ENCODE results near the gene PLCB2.

Gene PLCB2

DNA sequence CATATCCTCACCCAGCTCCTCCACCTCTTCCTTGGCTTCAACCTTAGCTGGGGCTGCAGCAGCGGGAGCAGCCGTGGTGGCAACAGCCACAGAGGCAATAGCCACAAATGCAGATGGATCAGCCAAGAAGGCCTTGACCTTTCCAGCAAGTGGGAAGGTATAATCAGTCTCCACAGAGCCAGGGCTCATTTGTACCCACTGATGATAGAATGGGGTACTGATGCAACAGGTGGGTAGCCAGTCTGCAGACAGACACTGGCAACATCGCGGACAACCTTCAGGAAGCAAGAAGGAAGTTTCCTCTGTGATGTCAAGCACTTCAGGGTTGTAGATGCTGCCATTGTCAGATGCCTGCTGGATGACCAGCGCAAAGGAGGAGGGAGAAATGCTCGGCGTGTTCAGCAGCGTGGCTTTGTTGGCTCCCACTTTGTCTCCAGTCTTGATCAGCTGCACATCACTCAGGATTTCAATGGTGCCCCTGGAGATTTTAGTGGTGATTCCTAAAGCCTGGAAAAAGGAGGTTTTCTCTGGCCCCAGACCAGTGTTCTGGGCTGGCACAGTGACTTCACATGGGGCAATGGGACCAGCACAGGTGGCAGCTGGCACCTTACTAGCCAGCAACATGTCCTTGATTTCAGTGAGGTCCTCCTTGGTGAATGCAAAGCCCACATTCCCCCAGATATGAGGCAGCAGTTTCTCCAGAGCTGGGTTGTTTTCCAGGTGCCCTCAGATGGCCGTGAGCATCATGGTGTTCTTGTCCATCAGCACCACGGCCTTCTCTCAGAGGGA lies 4.8 kb upstream of the PLCB2 start:
- no peak overlapping the region for H3K27ac ChIP-seq (ENCODE audit: low read depth, low read length, severe bottlenecking)
- WGBS, 2 experiments (ENCODE audit: insufficient coverage in 2 of 2) = 88 to 91% methylated on average over 10 of the region's 10 CpGs
- H3K4me3 ChIP-seq (ENCODE audit: extremely low read depth, insufficient read depth, low read length, poor library complexity, severe bottlenecking) = no peak overlapping the region
- H3K9me3 ChIP-seq (ENCODE audit: control insufficient read depth, low read length) = no peaks in the 10 kb centered on the region
- peaks cover 38% of the 10 kb centered on the region for H3K4me1 ChIP-seq (ENCODE audit: control insufficient read depth, insufficient read depth, low read length, poor library complexity, severe bottlenecking)
- H3K36me3 ChIP-seq (ENCODE audit: control insufficient read depth, insufficient read depth, low read length) = no peaks in the 10 kb centered on the region

DNA sequence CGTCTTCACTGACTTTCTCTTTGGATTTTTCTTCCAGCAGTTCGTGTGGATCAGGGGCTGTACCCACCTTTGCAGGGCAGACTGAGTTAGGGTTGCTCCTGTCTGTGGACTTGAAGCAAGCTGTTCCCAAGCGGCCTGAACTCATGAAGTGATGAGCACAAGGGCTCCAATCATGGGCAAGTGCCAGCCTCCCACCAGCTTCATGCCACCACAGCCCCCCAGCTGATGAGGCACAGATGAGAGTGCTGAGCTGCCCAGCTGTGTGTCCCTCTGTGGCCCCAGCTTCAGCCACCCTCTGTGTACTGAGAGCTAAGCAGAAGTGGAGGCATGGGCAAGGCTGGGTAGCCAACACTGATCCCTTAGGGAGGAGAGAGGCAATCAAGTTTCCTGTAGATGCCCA lies 3.3 kb upstream of the PLCB2 start:
- Histone ChIP-seq H3K27ac (ENCODE audit: low read depth, low read length, severe bottlenecking) (no peak overlapping the region), H3K4me3 (ENCODE audit: extremely low read depth, insufficient read depth, low read length, poor library complexity, severe bottlenecking) (no peak overlapping the region), H3K36me3 (ENCODE audit: control insufficient read depth, insufficient read depth, low read length) (no peaks in the 10 kb centered on the region), H3K4me1 (ENCODE audit: control insufficient read depth, insufficient read depth, low read length, poor library complexity, severe bottlenecking) (peaks cover 50% of the 10 kb centered on the region), H3K9me3 (ENCODE audit: control insufficient read depth, low read length) (no peaks in the 10 kb centered on the region)
- WGBS, 2 experiments (ENCODE audit: insufficient coverage in 2 of 2) = 49 to 65% methylated on average over 2 to 3 of the region's 3 CpGs

DNA sequence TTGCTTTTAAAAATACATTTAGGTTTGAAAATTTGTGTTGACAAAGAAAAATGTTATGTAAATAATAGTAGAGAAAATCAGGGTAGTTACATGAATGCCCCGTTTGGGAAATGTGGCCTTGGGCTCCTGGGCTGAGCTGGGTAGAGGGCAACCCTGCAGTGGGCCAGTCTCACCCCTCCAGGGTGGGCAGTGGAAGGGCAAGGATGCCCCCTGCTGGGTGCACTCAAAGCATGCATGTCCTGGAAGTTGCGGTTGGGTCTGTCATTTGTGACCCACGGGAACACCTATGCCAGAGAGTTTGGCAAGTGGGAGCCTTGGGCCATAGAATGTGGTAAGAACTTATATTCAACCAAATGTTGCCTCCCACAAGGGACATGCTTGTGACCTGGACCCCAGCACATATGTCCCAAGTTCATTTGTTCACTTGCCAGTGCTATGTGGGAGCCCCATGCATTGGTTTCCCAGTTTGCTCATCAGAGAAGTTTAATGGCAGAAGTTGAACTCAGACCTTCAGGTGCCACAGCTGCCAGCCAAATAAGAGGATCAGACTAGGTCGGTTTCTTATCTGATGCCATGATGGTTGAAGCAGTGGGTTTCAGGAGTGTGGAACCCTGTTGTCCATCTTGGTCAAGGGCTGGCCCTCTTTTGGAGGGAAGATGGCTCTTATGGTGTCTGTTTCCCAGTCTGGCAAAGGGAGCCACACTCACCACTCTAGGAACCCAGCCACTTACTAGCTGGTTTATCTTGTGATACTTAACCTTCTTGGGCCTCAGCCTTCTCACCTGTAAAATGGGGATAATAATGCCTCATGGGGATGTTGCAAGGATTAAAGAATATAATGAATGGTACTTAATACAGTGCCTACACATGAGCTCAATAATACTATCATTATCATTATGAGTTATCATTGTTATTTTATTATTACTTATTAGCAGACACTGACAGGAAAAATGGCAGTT lies 2.5 kb upstream of the PLCB2 start:
- Histone ChIP-seq H3K9me3 (ENCODE audit: control insufficient read depth, low read length) (no peaks in the 10 kb centered on the region), H3K36me3 (ENCODE audit: control insufficient read depth, insufficient read depth, low read length) (no peaks in the 10 kb centered on the region), H3K27ac (ENCODE audit: low read depth, low read length, severe bottlenecking) (no peak overlapping the region), H3K4me1 (ENCODE audit: control insufficient read depth, insufficient read depth, low read length, poor library complexity, severe bottlenecking) (peaks cover 48% of the 10 kb centered on the region), H3K4me3 (ENCODE audit: extremely low read depth, insufficient read depth, low read length, poor library complexity, severe bottlenecking) (no peak overlapping the region)
- WGBS, 2 experiments (ENCODE audit: insufficient coverage in 2 of 2) = 18 to 27% methylated on average over 2 to 4 of the region's 4 CpGs

DNA sequence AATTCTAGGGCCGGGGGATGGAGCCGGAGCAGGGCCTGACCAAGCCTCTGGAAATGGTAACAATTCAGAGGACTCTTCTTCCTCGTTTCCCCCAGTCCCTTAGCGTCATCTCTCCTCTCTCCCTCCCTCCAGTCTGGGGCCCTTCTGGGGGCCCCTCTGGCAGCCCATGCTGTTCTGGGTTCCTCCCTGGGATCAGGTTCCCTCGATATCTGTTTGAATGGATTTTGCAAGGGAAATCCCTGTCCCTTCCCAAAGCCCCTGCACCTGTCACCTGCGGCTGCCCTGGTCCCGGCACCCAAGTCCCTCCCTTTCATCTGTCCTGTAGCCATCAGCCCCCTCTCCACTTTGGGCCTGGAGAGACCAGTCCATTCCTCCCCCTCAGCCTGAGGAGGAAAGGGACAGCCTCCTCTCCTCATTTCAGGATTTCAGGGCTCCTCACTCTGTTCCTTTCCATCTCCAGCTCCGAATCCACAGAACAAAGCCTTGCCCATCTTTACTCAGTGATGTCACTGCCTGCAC lies 1.7 kb upstream of the PLCB2 start:
- no peaks in the 10 kb centered on the region for H3K36me3 ChIP-seq (ENCODE audit: control insufficient read depth, insufficient read depth, low read length)
- no peak overlapping the region for H3K4me3 ChIP-seq (ENCODE audit: extremely low read depth, insufficient read depth, low read length, poor library complexity, severe bottlenecking)
- H3K27ac ChIP-seq (ENCODE audit: low read depth, low read length, severe bottlenecking) = no peak overlapping the region
- peaks cover 40% of the 10 kb centered on the region for H3K4me1 ChIP-seq (ENCODE audit: control insufficient read depth, insufficient read depth, low read length, poor library complexity, severe bottlenecking)
- H3K9me3 ChIP-seq (ENCODE audit: control insufficient read depth, low read length) = no peaks in the 10 kb centered on the region
- 68 to 79% methylated on average over 5 to 6 of the region's 8 CpGs for WGBS, 2 experiments (ENCODE audit: insufficient coverage in 2 of 2)

DNA sequence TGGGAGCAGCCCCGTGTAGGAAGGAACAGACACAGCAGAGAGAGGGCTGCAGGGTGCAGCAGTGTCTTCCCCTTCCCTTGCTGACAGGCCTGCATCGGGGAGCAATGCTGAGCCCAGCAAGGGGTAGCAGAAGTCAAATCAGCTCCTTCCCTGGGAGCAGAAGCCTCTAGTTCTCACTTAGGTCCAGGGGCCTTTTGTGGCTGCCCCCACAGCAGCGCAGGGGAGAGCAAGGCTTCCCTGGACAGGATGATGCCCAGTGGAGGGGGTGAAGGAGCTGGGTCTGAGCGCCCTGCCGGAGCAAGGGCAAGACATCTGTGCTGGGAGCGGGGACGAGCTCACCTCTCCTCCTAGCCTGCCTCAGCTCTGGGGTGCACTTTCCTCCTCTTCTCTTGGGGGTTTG lies 827 bp downstream of the PLCB2 start:
- Histone ChIP-seq H3K9me3 (ENCODE audit: control insufficient read depth, low read length) (no peaks in the 10 kb centered on the region), H3K27ac (ENCODE audit: low read depth, low read length, severe bottlenecking) (peak overlapping the region; percentile 23), H3K4me1 (ENCODE audit: control insufficient read depth, insufficient read depth, low read length, poor library complexity, severe bottlenecking) (peaks cover 42% of the 10 kb centered on the region), H3K36me3 (ENCODE audit: control insufficient read depth, insufficient read depth, low read length) (peaks cover 6% of the 10 kb centered on the region), H3K4me3 (ENCODE audit: extremely low read depth, insufficient read depth, low read length, poor library complexity, severe bottlenecking) (peak overlapping the region; percentile 21)
- 42 to 50% methylated on average over 2 to 3 of the region's 7 CpGs for WGBS, 2 experiments (ENCODE audit: insufficient coverage in 2 of 2)

DNA sequence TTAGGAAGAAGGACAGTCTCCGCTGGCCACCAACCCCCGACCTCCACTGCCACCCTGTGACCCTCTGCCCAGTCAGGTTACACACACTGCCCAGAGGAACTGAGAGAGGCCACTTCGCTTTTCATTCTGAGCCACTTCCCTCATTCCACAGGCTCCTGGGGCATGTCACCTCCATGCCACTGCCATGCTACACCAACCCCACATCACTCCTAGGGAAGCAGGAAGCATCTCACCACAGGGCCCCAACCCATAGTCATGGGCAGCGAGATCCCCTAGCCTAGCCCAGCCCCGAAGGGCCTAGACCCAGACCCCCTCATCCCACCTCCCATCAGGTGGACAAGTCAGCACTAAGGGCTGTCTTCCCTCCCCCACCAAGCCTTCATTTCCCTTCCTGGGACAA lies 1.4 kb downstream of the PLCB2 start:
- Histone ChIP-seq H3K36me3 (ENCODE audit: control insufficient read depth, insufficient read depth, low read length) (peaks cover 6% of the 10 kb centered on the region), H3K4me1 (ENCODE audit: control insufficient read depth, insufficient read depth, low read length, poor library complexity, severe bottlenecking) (peaks cover 45% of the 10 kb centered on the region), H3K9me3 (ENCODE audit: control insufficient read depth, low read length) (no peaks in the 10 kb centered on the region), H3K27ac (ENCODE audit: low read depth, low read length, severe bottlenecking) (no peak overlapping the region), H3K4me3 (ENCODE audit: extremely low read depth, insufficient read depth, low read length, poor library complexity, severe bottlenecking) (no peak overlapping the region)
- WGBS, 2 experiments (ENCODE audit: insufficient coverage in 2 of 2) = 86 to 96% methylated on average over 2 to 5 of the region's 5 CpGs

DNA sequence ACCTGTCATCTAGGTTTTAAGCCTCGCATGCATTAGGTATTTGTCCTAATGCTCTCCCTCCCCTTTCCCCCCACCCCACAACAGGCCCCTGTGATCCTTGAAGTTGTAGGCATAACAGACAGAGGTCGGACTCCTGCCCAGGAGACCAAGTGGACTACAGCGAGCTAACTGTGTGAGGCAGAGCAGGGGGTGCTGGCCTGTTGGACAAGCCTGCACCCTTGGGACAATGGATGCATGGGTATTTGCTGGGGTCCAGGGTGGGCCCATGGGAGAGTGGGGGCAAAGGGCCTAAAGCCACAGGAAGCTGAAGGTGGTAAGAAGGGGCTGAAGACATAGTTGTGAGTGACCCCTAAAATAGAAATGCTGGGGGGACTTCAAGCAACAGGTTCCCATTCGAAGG lies 2.5 kb downstream of the PLCB2 start:
- peaks cover 49% of the 10 kb centered on the region for H3K4me1 ChIP-seq (ENCODE audit: control insufficient read depth, insufficient read depth, low read length, poor library complexity, severe bottlenecking)
- WGBS, 2 experiments (ENCODE audit: insufficient coverage in 2 of 2) = 92 to 100% methylated on average over 3 to 4 of the region's 4 CpGs
- H3K36me3 ChIP-seq (ENCODE audit: control insufficient read depth, insufficient read depth, low read length) = peaks cover 10% of the 10 kb centered on the region
- no peak overlapping the region for H3K27ac ChIP-seq (ENCODE audit: low read depth, low read length, severe bottlenecking)
- H3K9me3 ChIP-seq (ENCODE audit: control insufficient read depth, low read length) = peaks cover 4% of the 10 kb centered on the region
- no peak overlapping the region for H3K4me3 ChIP-seq (ENCODE audit: extremely low read depth, insufficient read depth, low read length, poor library complexity, severe bottlenecking)

DNA sequence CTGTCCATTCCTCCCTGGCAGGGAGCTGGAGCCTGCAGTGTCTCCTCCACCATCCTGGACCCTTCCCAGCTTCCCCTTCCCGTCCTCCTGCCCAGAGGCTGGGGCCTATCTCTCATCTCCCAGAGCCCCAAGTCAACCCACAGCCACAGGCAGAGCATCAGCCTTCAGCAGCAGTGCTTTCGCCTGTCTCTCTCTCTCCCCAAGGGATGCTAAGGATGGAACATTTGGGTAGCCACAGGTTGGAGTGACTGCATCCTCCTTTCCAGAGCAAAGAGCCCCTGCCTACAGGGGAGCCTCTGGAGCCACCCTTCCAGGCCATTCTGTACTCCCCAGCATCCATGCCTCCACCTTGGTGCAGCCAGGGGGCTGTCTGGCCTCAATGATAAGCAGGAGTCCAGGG lies 4.2 kb downstream of the PLCB2 start:
- 92 to 100% methylated on average over 2 of the region's 2 CpGs for WGBS, 2 experiments (ENCODE audit: insufficient coverage in 2 of 2)
- Histone ChIP-seq H3K4me1 (ENCODE audit: control insufficient read depth, insufficient read depth, low read length, poor library complexity, severe bottlenecking) (peaks cover 33% of the 10 kb centered on the region), H3K4me3 (ENCODE audit: extremely low read depth, insufficient read depth, low read length, poor library complexity, severe bottlenecking) (no peak overlapping the region), H3K27ac (ENCODE audit: low read depth, low read length, severe bottlenecking) (no peak overlapping the region), H3K9me3 (ENCODE audit: control insufficient read depth, low read length) (peaks cover 11% of the 10 kb centered on the region), H3K36me3 (ENCODE audit: control insufficient read depth, insufficient read depth, low read length) (peaks cover 12% of the 10 kb centered on the region)

DNA sequence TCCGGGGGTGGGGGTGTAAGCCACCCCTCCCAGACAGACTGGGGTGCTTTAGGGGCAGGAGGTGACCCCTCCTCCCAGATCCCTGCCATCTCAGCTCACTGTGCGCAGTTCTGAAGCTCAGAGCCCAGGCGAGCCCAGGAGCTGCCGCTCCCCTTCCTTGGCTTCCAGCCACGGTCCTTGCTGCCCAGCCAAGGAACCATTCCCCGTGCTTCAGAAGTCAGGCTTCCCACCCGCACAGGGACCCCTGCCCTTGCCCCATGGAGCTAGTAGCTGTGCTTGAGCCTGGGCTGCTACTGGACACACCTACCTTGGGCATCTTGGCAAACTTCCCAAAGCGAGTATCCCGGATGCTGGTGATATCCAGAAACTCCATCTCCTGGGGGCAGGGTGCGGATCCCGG lies 4.8 kb downstream of the PLCB2 start:
- Histone ChIP-seq H3K9me3 (ENCODE audit: control insufficient read depth, low read length) (peaks cover 11% of the 10 kb centered on the region), H3K27ac (ENCODE audit: low read depth, low read length, severe bottlenecking) (no peak overlapping the region), H3K4me1 (ENCODE audit: control insufficient read depth, insufficient read depth, low read length, poor library complexity, severe bottlenecking) (peaks cover 27% of the 10 kb centered on the region), H3K36me3 (ENCODE audit: control insufficient read depth, insufficient read depth, low read length) (peaks cover 18% of the 10 kb centered on the region), H3K4me3 (ENCODE audit: extremely low read depth, insufficient read depth, low read length, poor library complexity, severe bottlenecking) (no peak overlapping the region)
- WGBS, 2 experiments (ENCODE audit: insufficient coverage in 2 of 2) = 97 to 99% methylated on average over 9 of the region's 11 CpGs

DNA sequence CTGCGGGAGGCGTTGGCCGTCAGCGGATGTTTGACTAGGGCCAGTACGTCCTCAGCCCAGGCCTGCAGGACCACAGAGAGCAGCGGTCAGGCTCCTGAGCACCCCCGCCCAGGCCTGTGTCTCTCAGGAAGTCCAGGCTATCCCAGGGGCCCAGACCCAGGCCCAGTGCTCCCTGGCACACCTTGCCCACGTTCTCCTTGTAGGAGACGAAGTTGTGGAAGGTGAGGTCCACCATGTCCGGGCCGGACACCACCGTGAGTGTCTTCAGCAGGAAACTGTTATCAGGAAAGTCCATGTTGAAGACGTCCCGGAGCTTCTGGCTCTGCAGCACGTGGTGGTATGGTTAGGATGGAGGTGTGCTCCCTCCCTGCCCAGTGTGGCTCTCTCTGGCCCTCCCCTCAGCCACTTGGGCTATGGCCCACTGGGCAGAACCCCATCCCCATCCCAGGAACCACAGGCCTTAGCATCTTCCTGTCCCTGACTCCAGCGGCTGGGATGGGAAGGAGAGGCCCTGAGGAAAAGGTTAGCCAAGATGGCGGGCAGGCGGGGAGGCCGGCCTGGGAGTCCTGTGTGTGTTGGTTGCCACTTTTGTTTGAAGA lies 5.3 kb downstream of the PLCB2 start:
- peaks cover 19% of the 10 kb centered on the region for H3K36me3 ChIP-seq (ENCODE audit: control insufficient read depth, insufficient read depth, low read length)
- H3K4me1 ChIP-seq (ENCODE audit: control insufficient read depth, insufficient read depth, low read length, poor library complexity, severe bottlenecking) = peaks cover 23% of the 10 kb centered on the region
- WGBS, 2 experiments (ENCODE audit: insufficient coverage in 2 of 2) = 93 to 94% methylated on average over 12 to 14 of the region's 19 CpGs
- H3K27ac ChIP-seq (ENCODE audit: low read depth, low read length, severe bottlenecking) = peak overlapping the region; percentile 85
- peaks cover 11% of the 10 kb centered on the region for H3K9me3 ChIP-seq (ENCODE audit: control insufficient read depth, low read length)
- no peak overlapping the region for H3K4me3 ChIP-seq (ENCODE audit: extremely low read depth, insufficient read depth, low read length, poor library complexity, severe bottlenecking)

All from mesodermal cell (in vitro differentiated cells).